Posterior vena cava (tissue), 2 donors: ENCODE results near the gene GOLGA8J. TPM values are rescaled to one million over a fixed set of nuclear protein-coding genes. Genes with fewer than 3 reads are reported as not detected.
"Not testable (repeated sequence)": the region's sequence is repeated elsewhere in the genome, so short reads cannot be mapped to it uniquely, and the experiment has no call there.

Source experiments
- DNase-seq: peaks from one replicate; pipeline ENCODE4 v3.0.0-alpha.2; 2020; ENCODE audit warnings: low spot score
- intact Hi-C, 2 donors: fragments of 100-400 bp; cut with DNase I; formaldehyde crosslinking; loops; one replicate each; pipeline versions ENCODE4 v1.14.1 to v1.14.2; 2022 to 2023
- long read RNA-seq, 2 donors: library from polyadenylated mRNA; unstranded; transcript quantifications; one replicate each; pipeline ENCODE4 v2.0.0, GENCODE V29; 2020 to 2021
- total RNA-seq, 2 donors: library from RNA; stranded (reverse); fragmentation: NEBNext Ultra II Directional; extraction: Animal tissue kit (Norgen Biotek cat#: 25700); gene quantifications; one replicate each; pipeline ENCODE4 v1.2.1, GENCODE V29; 2021
- donor health status: DM: yes; HTN: yes; CAD: no.
- donor health status: DM: yes; HTN: yes; CAD: no.

Gene GOLGA8J
- total RNA-seq = not detected
- long read RNA-seq, donor 1 = 0 reads
- long read RNA-seq, donor 2 = 0 reads

GRCh38 chr15:30082655-30083054 is at the start of gene GOLGA8J:
Gene GOLGA8J, plus strand, starts transcription at chr15:30082955. Its CDS starts 98 bp downstream, at chr15:30083053.
- intact Hi-C loops, DNase-seq: not testable (repeated sequence)

GRCh38 chr15:30033211-30033610 is 49.5 kb upstream of the GOLGA8J start:
- no peak for DNase-seq
- intact Hi-C loops = no loop called here

DNA sequence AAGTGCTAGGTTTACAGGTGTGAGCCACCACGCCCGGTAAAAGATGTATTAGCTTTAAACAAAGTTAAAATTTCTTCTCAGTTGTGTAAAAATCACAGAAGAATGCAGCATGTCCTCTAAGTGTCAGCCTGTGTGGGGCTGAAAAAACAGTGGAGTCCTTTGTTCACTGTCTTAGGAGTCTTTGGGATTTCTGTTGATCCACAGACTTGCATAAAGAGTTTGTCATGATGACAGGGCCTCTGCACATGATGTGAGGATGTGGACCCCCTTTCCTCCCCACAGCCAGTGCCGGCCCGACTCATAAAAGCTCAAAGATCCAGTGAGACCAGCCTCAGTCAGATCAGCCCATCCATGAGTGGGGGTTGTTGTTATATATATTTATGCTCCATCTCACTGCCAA is 49.0 kb upstream of the GOLGA8J start:
- DNase-seq = no peak
- intact Hi-C loops = no loop called here

DNA sequence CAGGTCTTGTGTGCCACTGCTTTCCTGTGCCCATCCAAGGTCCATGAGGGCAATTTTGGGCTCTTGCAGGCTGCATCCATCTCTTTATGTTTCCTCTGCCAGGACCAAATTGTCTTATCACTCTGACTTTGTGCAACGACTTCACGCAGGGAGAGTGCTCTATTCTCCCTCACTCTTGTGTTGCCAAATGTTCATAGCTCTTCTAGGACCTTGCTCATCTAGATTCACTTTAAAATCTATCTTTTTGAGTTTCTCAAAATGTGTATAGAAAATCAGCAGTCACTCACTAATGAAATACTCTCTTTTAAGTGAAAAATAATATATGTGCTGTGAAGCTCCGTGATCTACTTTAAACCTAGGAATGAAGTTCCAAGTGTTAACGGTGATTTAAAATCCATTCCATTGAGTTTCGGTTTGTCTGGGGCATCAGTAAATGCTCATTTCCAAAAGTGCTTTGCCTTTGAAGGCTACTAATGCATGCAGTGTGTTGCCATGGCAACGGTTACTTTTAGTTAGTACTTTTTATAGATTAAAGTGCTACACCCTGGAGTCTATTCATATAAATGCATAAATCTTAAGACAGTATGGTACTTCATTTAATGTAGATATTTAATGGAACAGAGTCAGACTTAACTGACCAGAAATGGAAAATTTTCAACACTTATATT is 46.6 kb upstream of the GOLGA8J start:
- intact Hi-C loops = no loop called here

GRCh38 chr15:30038667-30039523 is 43.9 kb upstream of the GOLGA8J start:
- intact Hi-C loops = no loop called here
- no peak for DNase-seq

More for the DNA sequence above, 46.6 kb upstream of the GOLGA8J start:
- DNase-seq = no peak

DNA sequence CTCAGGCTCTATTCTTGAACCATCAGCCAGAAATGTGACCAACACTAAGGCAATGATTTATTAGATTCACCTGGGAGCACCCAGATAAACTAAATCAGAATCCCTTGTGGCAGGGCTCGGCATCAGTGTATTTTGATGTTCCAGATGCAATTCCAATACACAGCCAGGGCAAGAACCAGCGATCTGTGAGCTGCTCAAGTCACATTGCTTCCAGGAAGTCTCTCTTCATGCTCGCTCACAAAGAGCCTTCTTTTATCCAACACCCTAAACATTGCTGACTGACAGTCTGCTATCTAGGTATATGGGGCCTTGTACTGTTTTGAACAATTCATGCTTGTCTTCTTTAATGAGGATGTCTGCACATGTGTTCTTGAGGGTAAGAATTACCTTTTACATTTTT is 40.9 kb upstream of the GOLGA8J start:
- no peak for DNase-seq
- intact Hi-C loops = no loop called here

GRCh38 chr15:30042556-30042955 is 40.2 kb upstream of the GOLGA8J start:
- intact Hi-C loops = no loop called here
- DNase-seq = no peak

DNA sequence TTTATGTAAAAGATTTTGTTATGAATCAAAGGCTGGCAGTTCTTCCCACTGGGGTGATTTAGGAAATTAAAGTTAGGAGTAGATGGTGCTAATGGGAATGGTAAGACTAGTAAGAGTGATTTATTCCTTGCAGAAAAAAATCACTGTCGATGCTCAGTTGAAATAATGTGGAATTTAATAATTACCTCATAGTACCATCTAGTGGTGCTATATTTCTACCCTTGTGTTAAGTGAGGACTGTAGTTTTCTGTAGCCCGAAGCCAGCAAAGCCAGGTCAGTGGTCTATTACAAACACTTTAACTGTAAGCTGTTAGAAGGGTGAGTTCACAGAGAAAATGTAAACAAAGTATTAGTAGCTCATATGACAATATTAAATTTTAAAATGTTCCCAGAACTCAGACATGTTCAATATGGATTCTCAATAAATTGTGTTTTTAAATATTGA is 39.5 kb upstream of the GOLGA8J start:
- DNase-seq = no peak
- intact Hi-C loops = no loop called here

GRCh38 chr15:30044377-30044776 is 38.4 kb upstream of the GOLGA8J start:
- DNase-seq = no peak
- intact Hi-C loops = no loop called here

DNA sequence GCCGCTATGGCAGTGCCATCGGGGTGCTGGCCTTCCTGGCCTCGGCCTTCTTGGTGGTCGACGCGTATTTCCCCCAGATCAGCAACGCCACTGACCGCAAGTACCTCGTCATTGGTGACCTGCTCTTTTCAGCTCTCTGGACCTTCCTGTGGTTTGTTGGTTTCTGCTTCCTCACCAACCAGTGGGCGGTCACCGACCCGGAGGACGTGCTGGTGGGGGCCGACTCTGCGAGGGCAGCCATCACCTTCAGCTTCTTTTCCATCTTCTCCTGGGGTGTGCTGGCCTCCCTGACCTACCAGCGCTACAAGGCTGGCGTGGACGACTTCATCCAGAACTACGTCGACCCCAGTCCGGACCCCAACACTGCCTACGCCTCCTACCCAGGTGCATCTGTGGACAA is 37.9 kb upstream of the GOLGA8J start:
- intact Hi-C loops, DNase-seq: not testable (repeated sequence)

DNA sequence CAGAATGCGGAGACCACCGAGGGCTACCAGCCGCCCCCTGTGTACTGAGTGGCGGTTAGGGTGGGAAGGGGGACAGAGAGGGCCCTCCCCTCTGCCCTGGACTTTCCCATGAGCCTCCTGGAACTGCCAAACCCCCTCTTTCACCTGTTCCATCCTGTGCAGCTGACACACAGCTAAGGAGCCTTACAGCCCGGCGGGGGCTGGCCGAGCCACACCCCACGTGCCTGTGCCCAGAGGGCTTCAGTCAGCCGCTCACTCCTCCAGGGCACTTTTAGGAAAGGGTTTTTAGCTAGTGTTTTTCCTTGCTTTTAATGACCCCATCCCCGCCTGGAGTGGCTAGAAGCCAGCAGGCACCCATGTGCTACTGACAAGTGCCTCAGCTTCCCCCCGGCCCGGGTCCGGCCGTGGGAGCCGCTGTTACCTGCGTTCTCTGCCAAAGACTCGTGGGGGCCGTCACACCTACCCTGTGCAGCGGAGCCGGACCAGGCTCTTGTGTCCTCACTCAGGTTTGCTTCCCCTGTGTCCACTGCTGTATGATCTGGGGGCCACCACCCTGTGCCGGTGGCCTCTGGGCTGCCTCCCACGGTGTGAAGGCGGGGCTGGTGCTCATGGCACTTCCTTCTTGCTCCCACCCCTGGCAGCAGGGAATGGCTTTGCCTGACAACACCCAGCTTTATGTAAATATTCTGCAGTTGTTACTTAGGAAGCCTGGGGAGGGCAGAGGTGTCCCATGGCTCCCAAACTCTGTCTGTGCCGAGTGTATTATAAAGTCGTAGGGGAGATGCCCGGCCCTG is 37.3 kb upstream of the GOLGA8J start:
- DNase-seq, intact Hi-C loops: not testable (repeated sequence)

DNA sequence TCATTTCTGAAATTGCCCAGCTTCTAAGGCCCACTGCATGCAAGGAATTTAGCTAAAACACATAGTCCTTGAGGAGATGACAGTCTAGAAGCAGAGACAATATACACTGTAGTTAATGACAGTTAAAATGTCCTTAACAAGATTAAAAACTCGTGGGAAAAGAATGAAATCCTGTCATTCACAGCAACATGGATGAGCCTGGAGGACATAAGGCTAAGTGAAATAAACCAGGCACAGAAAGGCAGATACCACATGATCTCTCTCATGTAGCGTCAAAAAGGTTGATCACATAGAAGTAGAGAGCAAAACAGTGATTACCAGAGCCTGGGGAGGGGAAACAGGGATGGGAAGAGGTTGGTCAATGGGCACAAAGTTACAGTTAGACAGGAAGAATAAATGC is 36.3 kb upstream of the GOLGA8J start:
- no peak for DNase-seq

DNA sequence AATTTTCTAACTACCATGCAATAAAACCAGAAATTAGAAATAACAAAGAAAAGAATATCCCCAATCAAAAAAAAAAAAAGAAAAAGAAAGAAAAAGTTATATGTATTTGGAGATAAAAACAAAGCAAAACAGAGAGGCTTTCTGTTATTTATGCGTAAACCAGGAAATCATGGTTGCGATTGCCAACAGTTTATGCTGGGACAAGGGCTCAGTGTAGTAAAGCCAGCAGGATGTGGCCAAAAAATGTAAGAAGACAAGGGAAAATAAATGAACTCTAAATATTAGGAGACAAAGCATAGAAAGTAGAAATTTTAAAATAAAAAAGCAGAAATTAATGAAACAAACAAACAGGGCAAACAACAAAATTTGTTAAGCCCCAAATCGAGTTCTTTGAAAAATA is 27.2 kb upstream of the GOLGA8J start:
- DNase-seq = no peak
- intact Hi-C loops = no loop called here

More for the DNA sequence above, 36.3 kb upstream of the GOLGA8J start:
- intact Hi-C loops = no loop called here

GRCh38 chr15:30056166-30056565 is 26.6 kb upstream of the GOLGA8J start:
- no peak for DNase-seq
- intact Hi-C loops = no loop called here

DNA sequence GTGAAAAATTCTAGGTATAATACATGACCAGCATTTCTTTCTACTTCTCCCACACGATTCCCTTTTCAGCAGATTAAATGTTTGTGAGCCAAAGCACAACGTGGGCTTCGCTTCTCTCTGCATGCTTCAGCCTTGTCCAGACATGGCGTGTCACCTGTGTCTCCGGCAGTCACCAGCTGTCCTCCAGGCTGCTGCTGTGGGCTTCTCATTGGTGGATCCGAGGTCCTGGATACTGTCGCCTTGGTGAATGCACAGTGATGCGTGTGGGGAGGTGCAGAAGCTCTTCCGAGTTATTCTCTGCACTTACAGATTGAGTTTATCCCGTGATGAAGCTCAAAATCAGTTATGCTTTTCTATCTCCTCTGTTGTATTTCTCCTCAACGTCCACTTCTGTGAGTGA is 23.0 kb upstream of the GOLGA8J start:
- DNase-seq = no peak
- intact Hi-C loops = no loop called here

- no peak for DNase-seq
- intact Hi-C loops = no loop called here
Observed at GRCh38 chr15:30062881-30063280, 19.9 kb upstream of the GOLGA8J start.

GRCh38 chr15:30063835-30064546 is 18.8 kb upstream of the GOLGA8J start:
- intact Hi-C loops = no loop called here
- DNase-seq = no peak

DNA sequence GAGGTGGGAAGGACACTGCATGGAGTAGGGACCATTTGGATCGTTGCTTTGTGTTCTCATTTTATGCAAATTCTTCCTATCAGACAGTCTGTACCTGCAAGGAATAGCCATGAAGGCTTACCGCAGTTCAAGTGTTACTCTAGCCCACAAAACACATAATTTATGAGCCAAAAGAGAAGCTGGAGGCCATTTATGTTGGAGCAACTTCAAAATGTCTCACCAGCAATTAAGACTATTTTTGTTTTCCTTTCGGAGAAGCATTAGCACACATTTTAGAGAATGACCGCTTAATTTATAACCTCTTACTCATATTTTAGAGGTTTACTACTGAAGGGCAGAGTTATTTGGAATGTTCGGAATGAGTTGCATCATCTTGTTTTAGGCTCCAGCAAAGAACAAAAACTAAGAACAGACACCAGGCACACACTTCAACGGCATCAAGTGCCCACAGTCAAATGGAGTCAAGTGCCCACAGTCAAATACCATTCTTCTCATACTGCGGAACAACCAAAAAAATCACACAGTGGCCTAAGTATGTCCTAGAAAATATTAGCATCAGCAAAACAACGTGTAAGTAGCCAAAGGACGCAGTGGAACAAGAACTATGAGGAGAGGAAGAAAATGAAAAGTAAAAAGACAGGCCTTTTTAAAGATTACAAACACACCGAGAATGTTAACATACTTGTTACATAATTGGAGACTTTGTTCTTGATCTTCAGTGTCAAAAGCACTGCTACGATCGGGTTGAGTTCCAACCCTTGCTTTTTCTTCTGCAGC is 17.5 kb upstream of the GOLGA8J start:
- intact Hi-C loops = no loop called here
- DNase-seq = no peak
